Mucosa of descending colon (tissue), 3 donors: ENCODE data around the gene RCAN1. TPM values are rescaled to one million over a fixed set of nuclear protein-coding genes. Genes with fewer than 3 reads are reported as not detected.

ENCODE experiments used
- ATAC-seq: fragments of 200-7000 bp; cut with Tn5 transposase; one replicate; pipeline ENCODE4 v1.9.1; 2020; ENCODE audit warnings: mild to moderate bottlenecking, moderate library complexity
- DNase-seq, 3 donors: peaks; one replicate each; pipeline ENCODE4 v3.0.0-alpha.2; 2020
- H3K36me3 ChIP-seq: fragments of 200-600 bp; one replicate; pipeline ENCODE4 v1.8.0; 2021; ENCODE audit warnings: low read depth, mild to moderate bottlenecking
- H3K4me1 ChIP-seq: fragments of 200-600 bp; one replicate; pipeline ENCODE4 v1.8.0; 2021; ENCODE audit warnings: low read depth, mild to moderate bottlenecking
- H3K4me3 ChIP-seq: fragments of 200-600 bp; one replicate; pipeline ENCODE4 v1.8.0; 2021; ENCODE audit warnings: mild to moderate bottlenecking
- H3K9me3 ChIP-seq: fragments of 200-600 bp; one replicate; pipeline ENCODE4 v1.8.0; 2021; ENCODE audit warnings: mild to moderate bottlenecking
- CTCF ChIP-seq: fragments of 200-600 bp; IDR thresholded peaks from one replicate; pipeline ENCODE4 v1.8.0; 2022; ENCODE audit warnings: antibody characterized with exemption, mild to moderate bottlenecking
- intact Hi-C, 2 donors: fragments of 100-400 bp; cut with DNase I in 1 of 2; cut with micrococcal nuclease in 1 of 2; formaldehyde crosslinking; loops; one replicate each; pipeline versions ENCODE4 v1.11.0 to v1.11.1; 2022; cut with DNase I, micrococcal nuclease
- total RNA-seq, 3 donors: library from RNA; stranded (reverse); fragmentation: NEBNext Ultra II Directional in 2 of 3; extraction: Animal tissue kit (Norgen Biotek cat#: 25700) in 2 of 3; gene quantifications; one replicate each; pipeline versions ENCODE4 v1.2.1 to v1.2.4, GENCODE V29; 2021 to 2023
- donor health status: DM: no; HTN: no; CAD: no; lungs with moderate emphysema.
- donor health status: DM: no; HTN: no; CAD: no.
- donor health status: DM: no; HTN: yes; CAD: no.

RCAN1 gene
- total RNA-seq, 3 donors from 2014 or later, result 44.4 to 55.2 (median 50.7) TPM

- Histone ChIP-seq H3K4me3 (no peak overlapping the region), H3K36me3 (no peaks in the 10 kb centered on the region), H3K9me3 (no peaks in the 10 kb centered on the region), H3K4me1 (peaks cover 7% of the 10 kb centered on the region)
- TF ChIP-seq CTCF, result no peak
- intact Hi-C loops, result no loop called here
- no peak for ATAC-seq
- DNase-seq, result no peak
These were observed 100.3 kb downstream of the RCAN1 start for GRCh38 chr21:34514576-34515115.

- ATAC-seq, result no peak
- intact Hi-C loops, result no loop called here
- no peak for DNase-seq
These were observed 101.7 kb downstream of the RCAN1 start for GRCh38 chr21:34513129-34513675.

GRCh38 chr21:34511787-34512455 lies 103.0 kb downstream of the RCAN1 start, which contains the start of gene KCNE1:
Gene KCNE1 (minus strand): TSS chr21:34512210. CDS start chr21:34449634, 62,576 bp downstream.
- DNase-seq, result peak in 1 of 3 donors; percentile 59
- H3K4me1 ChIP-seq, result peaks cover 7% of the 10 kb centered on the region
- H3K36me3 ChIP-seq, result no peaks in the 10 kb centered on the region
- intact Hi-C loops, result no loop called here
- no peaks in the 10 kb centered on the region for H3K9me3 ChIP-seq
- TF ChIP-seq CTCF, result no peak
- peak; percentile 4 for ATAC-seq
- H3K4me3 ChIP-seq, result no peak within 1 kb of the TSS

More at GRCh38 chr21:34513129-34513675, 101.7 kb downstream of the RCAN1 start:
- Histone ChIP-seq H3K4me3 (no peak overlapping the region), H3K9me3 (no peaks in the 10 kb centered on the region), H3K4me1 (peaks cover 7% of the 10 kb centered on the region), H3K36me3 (no peaks in the 10 kb centered on the region)
- TF ChIP-seq CTCF, result no peak

GRCh38 chr21:34511181-34511580 lies 103.7 kb downstream of the RCAN1 start:
- no peak overlapping the region for H3K4me3 ChIP-seq

More at GRCh38 chr21:34511181-34511580, 103.7 kb downstream of the RCAN1 start:
- no peak for TF ChIP-seq CTCF
- Histone ChIP-seq H3K9me3 (no peaks in the 10 kb centered on the region), H3K4me1 (peaks cover 7% of the 10 kb centered on the region), H3K36me3 (no peaks in the 10 kb centered on the region)
- DNase-seq (no peak), ATAC-seq (peak; percentile 14)
- intact Hi-C loops, result no loop called here
